Right cardiac atrium (tissue), 5 donors: ENCODE data around the gene FBXW10. TPM values are rescaled to one million over a fixed set of nuclear protein-coding genes. Genes with fewer than 3 reads are reported as not detected.

ENCODE experiments used
- polyA plus RNA-seq: library from polyadenylated mRNA; stranded (reverse); fragments of 200-250 nt; gene quantifications from one replicate; pipeline ENCODE4 v1.2.3, GENCODE V29; 2013
- total RNA-seq, 4 donors: library from RNA; stranded (reverse); fragmentation: NEBNext Ultra II Directional; extraction: Animal tissue kit (Norgen Biotek cat#: 25700); gene quantifications; one replicate each; pipeline ENCODE4 v1.2.1, GENCODE V29; 2021
- donor health status: healthy with polysubstance abuse.
- donor health status: DM: no; HTN: yes; CAD: no.
- donor health status: DM: no; HTN: no; CAD: no.
- donor health status: DM: no; HTN: yes; CAD: no; lungs with severe emphysema.
- donor health status: DM: yes; HTN: yes; CAD: no.

Gene FBXW10
- total and polyA plus RNA-seq, 5 donors: 0.11 to 0.26 (median 0.17) TPM

Other genes with a start within 250 kb of the FBXW10 start
- gene TBC1D28, start 99.7 kb upstream of the FBXW10 start, total RNA-seq: not detected
- not detected for gene TBC1D28, start 99.7 kb upstream of the FBXW10 start, polyA plus RNA-seq
- 1 to 10 TPM; 1.6 to 2.5 (median 2.0) TPM for gene FOXO3B, start 61.7 kb upstream of the FBXW10 start, total RNA-seq
- 0.59 TPM for gene FOXO3B, start 61.7 kb upstream of the FBXW10 start, polyA plus RNA-seq
- 10 to 100 TPM; 27.6 to 36.5 (median 31.0) TPM for gene TVP23B, start 37.1 kb downstream of the FBXW10 start, total RNA-seq
- gene TVP23B, start 37.1 kb downstream of the FBXW10 start, polyA plus RNA-seq: 24.5 TPM
- 10 to 100 TPM; 27.0 to 28.4 (median 27.5) TPM for gene PRPSAP2, start 114.1 kb downstream of the FBXW10 start, total RNA-seq
- 20.1 TPM for gene PRPSAP2, start 114.1 kb downstream of the FBXW10 start, polyA plus RNA-seq
- 1 to 10 TPM in 2 of 4 donors, under 1 TPM in 2; 0.17 to 2.3 (median 1.3) TPM for gene SLC5A10, start 208.1 kb downstream of the FBXW10 start, total RNA-seq
- 0.61 TPM for gene SLC5A10, start 208.1 kb downstream of the FBXW10 start, polyA plus RNA-seq